ENCODE measurements around the gene CARD11. TPM values are rescaled to one million over a fixed set of nuclear protein-coding genes. Genes with fewer than 3 reads are reported as not detected.

Gene CARD11
- total and polyA plus RNA-seq, 12 donors: 0.61 to 19.3 (median 2.7) TPM

- Histone ChIP-seq H3K27ac (peak overlapping the region in 4 of 5 donors; percentile 46 to 87 (median 68)), H3K36me3 (replicated peaks in 1 of 2) (no peaks in the 10 kb centered on the region), H3K4me3 (no peak overlapping the region), H3K4me1 (replicated peaks in 1 of 2) (peaks cover 11 to 17% of the 10 kb centered on the region in 2 donors), H3K9me3 (replicated peaks in 1 of 3) (no peaks in the 10 kb centered on the region), H3K27me3 (no peaks in the 10 kb centered on the region)
- peak in 1 of 7 donors; percentile 57 for DNase-seq
- WGBS, 4 donors: 44 to 62% (median 59%) methylated on average over 5 of the region's 5 CpGs
- intact Hi-C loops (cut with DNase I): no loop called here
- no peak for TF ChIP-seq POLR2A (IDR thresholded peaks at IDR 0.05)
- TF ChIP-seq, protein P1, sequence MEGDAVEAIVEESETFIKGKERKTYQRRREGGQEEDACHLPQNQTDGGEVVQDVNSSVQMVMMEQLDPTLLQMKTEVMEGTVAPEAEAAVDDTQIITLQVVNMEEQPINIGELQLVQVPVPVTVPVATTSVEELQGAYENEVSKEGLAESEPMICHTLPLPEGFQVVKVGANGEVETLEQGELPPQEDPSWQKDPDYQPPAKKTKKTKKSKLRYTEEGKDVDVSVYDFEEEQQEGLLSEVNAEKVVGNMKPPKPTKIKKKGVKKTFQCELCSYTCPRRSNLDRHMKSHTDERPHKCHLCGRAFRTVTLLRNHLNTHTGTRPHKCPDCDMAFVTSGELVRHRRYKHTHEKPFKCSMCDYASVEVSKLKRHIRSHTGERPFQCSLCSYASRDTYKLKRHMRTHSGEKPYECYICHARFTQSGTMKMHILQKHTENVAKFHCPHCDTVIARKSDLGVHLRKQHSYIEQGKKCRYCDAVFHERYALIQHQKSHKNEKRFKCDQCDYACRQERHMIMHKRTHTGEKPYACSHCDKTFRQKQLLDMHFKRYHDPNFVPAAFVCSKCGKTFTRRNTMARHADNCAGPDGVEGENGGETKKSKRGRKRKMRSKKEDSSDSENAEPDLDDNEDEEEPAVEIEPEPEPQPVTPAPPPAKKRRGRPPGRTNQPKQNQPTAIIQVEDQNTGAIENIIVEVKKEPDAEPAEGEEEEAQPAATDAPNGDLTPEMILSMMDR (IDR thresholded peaks at IDR 0.05): no peak
Observed at GRCh38 chr7:3028758-3029093, 14.9 kb downstream of the CARD11 start.

- TF ChIP-seq, protein P1 (IDR thresholded peaks at IDR 0.05): no peak
- peak in 1 of 2 donors; percentile 60 for TF ChIP-seq POLR2A (IDR thresholded peaks at IDR 0.05)
- no peaks in the 10 kb centered on the region for H3K9me3 ChIP-seq (replicated peaks in 1 of 3)
- H3K27me3 ChIP-seq: no peaks in the 10 kb centered on the region
- intact Hi-C loops (cut with DNase I): no loop called here
- 17 to 18% (median 18%) methylated on average over 13 to 14 of the region's 14 CpGs for WGBS, 4 donors
- no peak overlapping the region for H3K4me3 ChIP-seq
- peak; percentile 69 to 88 (median 85) for DNase-seq
- peak overlapping the region; percentile 38 to 88 (median 75) for H3K27ac ChIP-seq
- no peaks in the 10 kb centered on the region for H3K36me3 ChIP-seq (replicated peaks in 1 of 2)
- peaks cover 11 to 17% of the 10 kb centered on the region in 2 donors for H3K4me1 ChIP-seq (replicated peaks in 1 of 2)
Observed at GRCh38 chr7:3028071-3028757, 15.5 kb downstream of the CARD11 start.

- TF ChIP-seq, protein P1 (IDR thresholded peaks at IDR 0.05): no peak
- TF ChIP-seq POLR2A (IDR thresholded peaks at IDR 0.05): no peak
- Histone ChIP-seq H3K27ac (peak overlapping the region in 2 of 5 donors; percentile 87 to 88), H3K9me3 (replicated peaks in 1 of 3) (no peaks in the 10 kb centered on the region), H3K27me3 (no peaks in the 10 kb centered on the region), H3K4me3 (no peak overlapping the region), H3K36me3 (replicated peaks in 1 of 2) (no peaks in the 10 kb centered on the region), H3K4me1 (replicated peaks in 1 of 2) (peaks cover 11 to 17% of the 10 kb centered on the region in 2 donors)
- intact Hi-C loops (cut with DNase I): no loop called here
- 78 to 83% (median 80%) methylated on average over 20 of the region's 20 CpGs for WGBS, 4 donors
- peak in 3 of 7 donors; percentile 23 to 89 (median 40) for DNase-seq
Observed at GRCh38 chr7:3027005-3027845, 16.4 kb downstream of the CARD11 start.

DNA sequence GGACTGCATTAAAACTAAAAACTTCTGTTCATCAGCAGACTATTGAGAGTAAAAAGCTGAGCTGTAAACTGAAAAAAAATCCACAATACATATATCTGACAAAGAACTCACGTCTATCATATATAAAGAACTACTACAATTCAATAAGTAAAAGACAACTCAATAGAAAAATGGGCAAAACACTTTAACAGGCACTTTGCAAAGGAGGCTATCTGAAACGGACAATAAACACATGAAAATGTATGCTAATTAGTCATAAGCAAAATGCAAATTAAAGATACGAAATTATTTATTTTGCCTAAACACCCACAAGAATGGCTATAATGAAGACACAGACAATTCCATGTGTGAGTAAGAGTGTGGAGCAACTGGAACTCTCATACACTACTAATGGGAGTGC is 18.1 kb downstream of the CARD11 start:
- no peak for DNase-seq
- no peaks in the 10 kb centered on the region for H3K36me3 ChIP-seq (replicated peaks in 1 of 2)
- H3K9me3 ChIP-seq (replicated peaks in 1 of 3): no peaks in the 10 kb centered on the region
- H3K4me1 ChIP-seq (replicated peaks in 1 of 2): peaks cover 11 to 17% of the 10 kb centered on the region in 2 donors
- no peak overlapping the region for H3K27ac ChIP-seq
- TF ChIP-seq POLR2A (IDR thresholded peaks at IDR 0.05): no peak
- TF ChIP-seq, protein P1 (IDR thresholded peaks at IDR 0.05): no peak
- no peak overlapping the region for H3K4me3 ChIP-seq
- WGBS, 4 donors: 84 to 87% (median 86%) methylated on average over 3 of the region's 3 CpGs
- intact Hi-C loops (cut with DNase I): no loop called here
- no peaks in the 10 kb centered on the region for H3K27me3 ChIP-seq
